Measurements from ENCODE around the gene EBF3.

EBF3 gene

GRCh38 chr10:129873351-129873750 is 90.7 kb downstream of the EBF3 start:
- no peak for DNase-seq (ENCODE audit: low spot score)

GRCh38 chr10:129871966-129872365 is 92.1 kb downstream of the EBF3 start:
- DNase-seq (ENCODE audit: low spot score): no peak

- no peak for DNase-seq (ENCODE audit: low spot score)
These were observed 93.0 kb downstream of the EBF3 start for GRCh38 chr10:129870961-129871621.

- no peak for DNase-seq (ENCODE audit: low spot score)
These were observed 93.7 kb downstream of the EBF3 start for GRCh38 chr10:129870474-129870757.

GRCh38 chr10:129869596-129870473 is 94.2 kb downstream of the EBF3 start:
- no peak for DNase-seq (ENCODE audit: low spot score)

GRCh38 chr10:129868449-129869035 is 95.5 kb downstream of the EBF3 start:
- DNase-seq (ENCODE audit: low spot score): peak; percentile 67

- no peak for DNase-seq (ENCODE audit: low spot score)
These were observed 96.4 kb downstream of the EBF3 start for GRCh38 chr10:129867631-129868179.

- no peak for DNase-seq (ENCODE audit: low spot score)
These were observed 97.2 kb downstream of the EBF3 start for GRCh38 chr10:129866894-129867293.

GRCh38 chr10:129865960-129866359 is 98.1 kb downstream of the EBF3 start:
- DNase-seq (ENCODE audit: low spot score): no peak

- no peak for DNase-seq (ENCODE audit: low spot score)
These were observed 98.7 kb downstream of the EBF3 start for GRCh38 chr10:129865413-129865812.

GRCh38 chr10:129864601-129865126 is 99.4 kb downstream of the EBF3 start:
- no peak for DNase-seq (ENCODE audit: low spot score)

GRCh38 chr10:129864082-129864481 is 100.0 kb downstream of the EBF3 start:
- no peak for DNase-seq (ENCODE audit: low spot score)

GRCh38 chr10:129863201-129863663 is 100.8 kb downstream of the EBF3 start:
- peak; percentile 65 for DNase-seq (ENCODE audit: low spot score)

- DNase-seq (ENCODE audit: low spot score): no peak
These were observed 102.1 kb downstream of the EBF3 start for GRCh38 chr10:129861776-129862531.

- no peak for DNase-seq (ENCODE audit: low spot score)
These were observed 103.7 kb downstream of the EBF3 start for GRCh38 chr10:129860396-129860795.

- no peak for DNase-seq (ENCODE audit: low spot score)
These were observed 104.5 kb downstream of the EBF3 start for GRCh38 chr10:129859536-129859935.

GRCh38 chr10:129857242-129857960 is 106.7 kb downstream of the EBF3 start:
- DNase-seq (ENCODE audit: low spot score): no peak

- no peak for DNase-seq (ENCODE audit: low spot score)
These were observed 108.1 kb downstream of the EBF3 start for GRCh38 chr10:129855836-129856563.

GRCh38 chr10:129854796-129855705 is 109.0 kb downstream of the EBF3 start:
- no peak for DNase-seq (ENCODE audit: low spot score)
